Astrocyte (in vitro differentiated cells and primary cell): Measurements from ENCODE around the gene SLC29A2.

ENCODE experiments used
- EZH2 ChIP-seq: IDR thresholded peaks from 2 replicates; pipeline ENCODE4 v1.6.1; 2012; ENCODE audit warnings: mild to moderate bottlenecking, low read length, inconsistent platforms; ENCODE audit not compliant: insufficient read depth
- TF ChIP-seq, protein P1 (sequence below): IDR thresholded peaks from 2 replicates; pipeline ENCODE4 v1.5.1; 2011; ENCODE audit warnings: low read depth, mild to moderate bottlenecking, inconsistent platforms, low read length, moderate library complexity; ENCODE audit not compliant: insufficient read depth

- TF ChIP-seq, protein P1, sequence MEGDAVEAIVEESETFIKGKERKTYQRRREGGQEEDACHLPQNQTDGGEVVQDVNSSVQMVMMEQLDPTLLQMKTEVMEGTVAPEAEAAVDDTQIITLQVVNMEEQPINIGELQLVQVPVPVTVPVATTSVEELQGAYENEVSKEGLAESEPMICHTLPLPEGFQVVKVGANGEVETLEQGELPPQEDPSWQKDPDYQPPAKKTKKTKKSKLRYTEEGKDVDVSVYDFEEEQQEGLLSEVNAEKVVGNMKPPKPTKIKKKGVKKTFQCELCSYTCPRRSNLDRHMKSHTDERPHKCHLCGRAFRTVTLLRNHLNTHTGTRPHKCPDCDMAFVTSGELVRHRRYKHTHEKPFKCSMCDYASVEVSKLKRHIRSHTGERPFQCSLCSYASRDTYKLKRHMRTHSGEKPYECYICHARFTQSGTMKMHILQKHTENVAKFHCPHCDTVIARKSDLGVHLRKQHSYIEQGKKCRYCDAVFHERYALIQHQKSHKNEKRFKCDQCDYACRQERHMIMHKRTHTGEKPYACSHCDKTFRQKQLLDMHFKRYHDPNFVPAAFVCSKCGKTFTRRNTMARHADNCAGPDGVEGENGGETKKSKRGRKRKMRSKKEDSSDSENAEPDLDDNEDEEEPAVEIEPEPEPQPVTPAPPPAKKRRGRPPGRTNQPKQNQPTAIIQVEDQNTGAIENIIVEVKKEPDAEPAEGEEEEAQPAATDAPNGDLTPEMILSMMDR = no peak
- TF ChIP-seq EZH2 = no peak
These were observed 54.7 kb downstream of the SLC29A2 start, which contains the start of gene CD248 for GRCh38 chr11:66316849-66317251.
